Measurements from ENCODE around the gene PCDHGA3. TPM values are rescaled to one million over a fixed set of nuclear protein-coding genes. Genes with fewer than 3 reads are reported as not detected.

PCDHGA3 gene
- total and polyA plus RNA-seq, 9 of the 15 experiments (the other 6 are each of a cell fraction or from before 2014, with no cell fraction given) = 0.13 to 0.28 (median 0.18) TPM; not detected in 2

- TF ChIP-seq GTF2B (IDR thresholded peaks at IDR 0.05; ENCODE audit: extremely low read depth, insufficient read length) (no peak), ZNF584 (CRISPR knock-in tag; IDR thresholded peaks at IDR 0.05; ENCODE audit: low read depth) (no peak), MEF2A (IDR thresholded peaks at IDR 0.05; ENCODE audit: control insufficient read depth, low read depth, low read length) (no peak), TEAD2 (tag; IDR thresholded peaks at IDR 0.05) (no peak), EGR1 (conservative IDR thresholded peaks at IDR 0.05) (no peak), TBP (optimal IDR thresholded peaks at IDR 0.05; ENCODE audit: low read depth, low read length) (no peak), E2F5 (CRISPR knock-in tag; IDR thresholded peaks at IDR 0.05) (no peak), USF2 (CRISPR knock-in tag; IDR thresholded peaks at IDR 0.05) (no peak), KLF1 (tag; IDR thresholded peaks at IDR 0.05) (no peak), HEY1 (CRISPR knock-in tag; IDR thresholded peaks at IDR 0.05; ENCODE audit: borderline replicate concordance) (no peak), ERF (CRISPR knock-in tag; IDR thresholded peaks at IDR 0.05) (no peak), YBX1 (IDR thresholded peaks at IDR 0.05) (no peak), BRD9 (IDR thresholded peaks at IDR 0.05; ENCODE audit: low read depth, partially characterized antibody) (no peak), TAF15 (IDR thresholded peaks at IDR 0.05; ENCODE audit: low read depth, low read length) (no peak), MAZ (CRISPR knock-in tag; conservative IDR thresholded peaks at IDR 0.05 in 1 of 2, IDR thresholded peaks at IDR 0.05 in 1 of 2) (0 out of 4 replicates have a peak, but pooled peaks of 1 of the 2 experiments have one; percentile 16), BMI1 (IDR thresholded peaks at IDR 0.05; ENCODE audit: low read length) (no peak), FOXK1 (CRISPR knock-in tag; IDR thresholded peaks at IDR 0.05; ENCODE audit: borderline replicate concordance) (no peak), TGIF2 (CRISPR knock-in tag; IDR thresholded peaks at IDR 0.05) (no peak), TEAD1 (CRISPR knock-in tag; IDR thresholded peaks at IDR 0.05) (no peak), CTCF (IDR thresholded peaks at IDR 0.05 in 2 of 3, conservative IDR thresholded peaks at IDR 0.05 in 1 of 3; ENCODE audit: insufficient read depth in 2 of 3, low read depth in 1 of 3, low read length in 3 of 3) (peak; percentile 58 to 70 (median 68)), RAD21 (CRISPR knock-in tag; conservative IDR thresholded peaks at IDR 0.05 in 1 of 2, IDR thresholded peaks at IDR 0.05 in 1 of 2) (peak; percentile 12 to 35; a peak in 2 of 4 replicates), ZBTB12 (CRISPR knock-in tag; IDR thresholded peaks at IDR 0.05) (no peak), ESRRB (CRISPR knock-in tag; IDR thresholded peaks at IDR 0.05; ENCODE audit: borderline replicate concordance) (no peak)
These were observed 16.3 kb downstream of the PCDHGA3 start, which contains the start of gene PCDHGB2 (continued) for GRCh38 chr5:141359790-141360426.
